DND-41 (cell line): ENCODE data around the gene FAM107A.

Experiments used
- ATAC-seq: fragments of 200-7000 bp; cut with Tn5 transposase; 3 replicates; pipeline ENCODE4 v1.9.1; 2021; ENCODE audit warnings: low read depth; ENCODE audit not compliant: insufficient read depth
- DNase-seq: peaks from one replicate; pipeline ENCODE4 v3.0.0-alpha.2; 2020
- H2AFZ ChIP-seq: 2 replicates; pipeline ENCODE4 v1.6.0; 2012; ENCODE audit warnings: low read depth, low read length
- H3K27ac ChIP-seq: 2 replicates; pipeline ENCODE4 v1.5.1; 2012; ENCODE audit warnings: low read length, inconsistent platforms
- H3K27me3 ChIP-seq: fragments of 200-600 bp; sonication (generic); 2 replicates; pipeline ENCODE4 v1.6.0; 2012; ENCODE audit warnings: low read length, mild to moderate bottlenecking, inconsistent platforms; ENCODE audit not compliant: insufficient read depth, poor library complexity
- H3K36me3 ChIP-seq: 2 replicates; pipeline ENCODE4 v1.5.1; 2012; ENCODE audit warnings: low read length, inconsistent platforms; ENCODE audit not compliant: insufficient read depth
- H3K4me1 ChIP-seq: 2 replicates; pipeline ENCODE4 v1.5.1; 2012; ENCODE audit warnings: mild to moderate bottlenecking, low read length; ENCODE audit not compliant: insufficient read depth
- H3K4me2 ChIP-seq: 2 replicates; pipeline ENCODE4 v1.6.0; 2012; ENCODE audit warnings: mild to moderate bottlenecking, moderate library complexity, low read length, inconsistent platforms; ENCODE audit not compliant: insufficient read depth
- H3K4me3 ChIP-seq, 2 experiments: fragments of 200-600 bp in 1 of 2; shearing (Covaris generic) in 1 of 2; 2 replicates each; pipeline ENCODE4 v1.5.1; 2012 to 2016; ENCODE audit warnings: inconsistent platforms in 2 of 2, low read length in 2 of 2, mild to moderate bottlenecking in 2 of 2, low read depth in 1 of 2, moderate library complexity in 1 of 2
- H3K79me2 ChIP-seq: 2 replicates; pipeline ENCODE4 v1.6.0; 2012; ENCODE audit warnings: low read length, inconsistent platforms; ENCODE audit not compliant: insufficient read depth
- H3K9ac ChIP-seq: 2 replicates; pipeline ENCODE4 v1.6.0; 2012; ENCODE audit warnings: low read depth, mild to moderate bottlenecking, inconsistent platforms, low read length, moderate library complexity
- H3K9me3 ChIP-seq: 2 replicates; pipeline ENCODE4 v1.5.1; 2012; ENCODE audit warnings: low read length, moderate library complexity, mild to moderate bottlenecking, inconsistent platforms; ENCODE audit not compliant: insufficient read depth, severe bottlenecking
- H4K20me1 ChIP-seq: 2 replicates; pipeline ENCODE4 v1.6.0; 2012; ENCODE audit warnings: low read length; ENCODE audit not compliant: insufficient read depth
- CTCF ChIP-seq: IDR thresholded peaks from 2 replicates; pipeline ENCODE4 v1.5.1; 2012; ENCODE audit warnings: borderline replicate concordance, low read length, moderate library complexity, mild to moderate bottlenecking; ENCODE audit not compliant: poor library complexity, severe bottlenecking; ENCODE audit errors: extremely low read depth
- EZH2 ChIP-seq: IDR thresholded peaks from 3 replicates; pipeline ENCODE4 v1.6.1; 2012; ENCODE audit warnings: borderline replicate concordance, low read depth, mild to moderate bottlenecking, moderate library complexity, low read length, inconsistent platforms; ENCODE audit not compliant: severe bottlenecking

The FAM107A gene

GRCh38 chr3:58581328-58582091 lies 4.3 kb upstream of the FAM107A start:
- H2AFZ ChIP-seq = no peak overlapping the region
- H3K9ac ChIP-seq = no peak overlapping the region
- H3K9me3 ChIP-seq = no peaks in the 10 kb centered on the region
- no peaks in the 10 kb centered on the region for H3K36me3 ChIP-seq
- no peaks in the 10 kb centered on the region; the same call in 1 of the 2 replicates for H4K20me1 ChIP-seq
- H3K27ac ChIP-seq = no peak overlapping the region
- ATAC-seq (0 out of 3 replicates have a peak, but pooled peaks have one; percentile 45), DNase-seq (no peak)
- H3K4me3 ChIP-seq = no peak overlapping the region
- no peak overlapping the region for H3K4me2 ChIP-seq
- no peaks in the 10 kb centered on the region for H3K4me1 ChIP-seq
- H3K79me2 ChIP-seq = no peaks in the 10 kb centered on the region
- peaks cover 3% of the 10 kb centered on the region for H3K27me3 ChIP-seq
- TF ChIP-seq EZH2 (no peak), CTCF (no peak)

- Histone ChIP-seq H3K4me3 (no peak overlapping the region), H3K27ac (no peak overlapping the region), H4K20me1 (no peaks in the 10 kb centered on the region; the same call in 1 of the 2 replicates), H3K36me3 (no peaks in the 10 kb centered on the region), H3K79me2 (no peaks in the 10 kb centered on the region), H3K4me1 (no peaks in the 10 kb centered on the region), H3K9me3 (no peaks in the 10 kb centered on the region), H2AFZ (no peak overlapping the region), H3K4me2 (no peak overlapping the region), H3K9ac (no peak overlapping the region), H3K27me3 (peaks cover 3% of the 10 kb centered on the region)
- ATAC-seq = no peak
- no peak for DNase-seq
- TF ChIP-seq EZH2 (no peak), CTCF (no peak)
Measured at GRCh38 chr3:58580826-58581327, 3.7 kb upstream of the FAM107A start.

GRCh38 chr3:58578873-58579272 lies 1.7 kb upstream of the FAM107A start:
- Histone ChIP-seq H3K36me3 (no peaks in the 10 kb centered on the region), H3K79me2 (no peaks in the 10 kb centered on the region), H3K4me1 (no peaks in the 10 kb centered on the region), H3K9me3 (no peaks in the 10 kb centered on the region), H3K27ac (no peak overlapping the region), H4K20me1 (no peaks in the 10 kb centered on the region; the same call in 1 of the 2 replicates), H3K9ac (no peak overlapping the region), H3K4me2 (no peak overlapping the region), H2AFZ (no peak overlapping the region), H3K4me3 (no peak overlapping the region), H3K27me3 (peaks cover 9% of the 10 kb centered on the region)
- TF ChIP-seq CTCF (no peak), EZH2 (no peak)
- no peak for ATAC-seq
- DNase-seq = no peak
